ENCODE measurements around the gene ZNF407.

The ZNF407 gene

DNA sequence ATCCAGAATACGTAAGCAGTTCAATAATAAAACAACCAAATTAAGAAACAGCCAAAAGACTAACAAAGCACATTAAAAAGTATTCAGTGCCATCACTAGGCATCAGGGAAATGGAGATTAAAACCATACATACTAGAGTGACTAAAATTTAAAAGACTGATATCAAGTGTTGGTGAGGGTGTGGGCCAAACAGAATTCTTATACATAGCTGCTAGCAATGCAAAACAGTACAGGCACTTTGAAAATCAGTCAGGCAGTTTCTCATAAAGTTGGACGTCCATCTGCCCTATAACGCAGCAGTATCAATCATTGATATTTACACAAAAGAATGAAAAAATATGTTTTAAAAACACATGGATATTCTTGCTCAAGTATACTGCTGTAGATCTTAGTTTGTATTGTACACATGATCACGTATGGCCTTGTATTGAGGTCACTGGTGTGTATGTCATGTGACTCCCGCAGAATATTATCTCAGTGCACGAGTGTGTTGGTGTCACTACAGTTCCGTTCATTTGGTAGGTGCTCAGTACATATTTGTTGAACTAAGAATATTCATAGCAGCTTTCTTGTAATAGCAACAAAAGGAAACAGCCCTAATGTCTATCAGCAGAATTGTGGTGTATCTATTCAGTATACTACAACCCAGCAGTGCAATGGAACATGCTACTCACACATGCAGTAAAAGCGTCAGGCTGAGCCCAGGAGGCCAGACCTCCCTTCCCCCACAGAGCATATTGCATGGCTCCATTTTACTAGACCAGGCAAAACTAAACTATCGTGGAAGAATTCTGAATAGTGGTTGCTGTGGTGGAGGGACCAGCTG lies 28.6 kb downstream of the ZNF407 start:
- no peak for DNase-seq (ENCODE audit: low spot score)

DNA sequence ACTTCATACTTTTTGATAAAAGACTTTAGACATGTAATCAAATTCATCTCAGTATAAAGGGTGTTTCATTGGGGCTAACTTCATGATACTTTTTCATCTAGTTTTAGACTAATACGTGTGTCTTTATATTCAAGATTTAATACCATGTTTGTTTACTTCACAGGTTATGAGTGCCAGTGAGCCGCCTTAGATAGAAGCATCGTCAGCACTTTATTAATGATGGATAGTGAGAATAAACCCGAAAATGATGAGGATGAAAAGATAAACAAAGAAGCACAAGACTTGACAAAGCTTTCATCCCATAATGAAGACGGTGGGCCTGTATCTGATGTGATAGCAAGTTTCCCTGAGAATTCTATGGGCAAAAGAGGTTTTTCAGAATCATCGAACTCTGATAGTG lies 33.1 kb downstream of the ZNF407 start:
- no peak for DNase-seq (ENCODE audit: low spot score)

DNA sequence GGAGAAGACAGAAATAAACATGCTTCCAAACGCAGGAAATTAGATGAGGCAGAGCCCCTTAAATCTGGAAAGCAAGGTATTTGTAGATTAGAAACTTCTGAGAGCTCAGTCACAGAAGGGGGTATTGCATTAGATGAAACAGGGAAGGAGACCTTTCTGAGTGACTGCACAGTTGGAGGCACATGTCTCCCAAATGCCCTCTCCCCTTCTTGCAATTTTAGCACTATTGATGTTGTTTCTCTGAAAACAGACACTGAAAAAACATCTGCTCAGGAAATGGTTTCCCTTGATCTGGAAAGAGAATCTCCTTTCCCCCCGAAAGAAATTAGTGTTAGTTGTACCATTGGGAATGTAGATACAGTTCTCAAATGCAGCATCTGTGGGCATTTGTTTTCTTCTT lies 33.5 kb downstream of the ZNF407 start:
- no peak for DNase-seq (ENCODE audit: low spot score)

DNA sequence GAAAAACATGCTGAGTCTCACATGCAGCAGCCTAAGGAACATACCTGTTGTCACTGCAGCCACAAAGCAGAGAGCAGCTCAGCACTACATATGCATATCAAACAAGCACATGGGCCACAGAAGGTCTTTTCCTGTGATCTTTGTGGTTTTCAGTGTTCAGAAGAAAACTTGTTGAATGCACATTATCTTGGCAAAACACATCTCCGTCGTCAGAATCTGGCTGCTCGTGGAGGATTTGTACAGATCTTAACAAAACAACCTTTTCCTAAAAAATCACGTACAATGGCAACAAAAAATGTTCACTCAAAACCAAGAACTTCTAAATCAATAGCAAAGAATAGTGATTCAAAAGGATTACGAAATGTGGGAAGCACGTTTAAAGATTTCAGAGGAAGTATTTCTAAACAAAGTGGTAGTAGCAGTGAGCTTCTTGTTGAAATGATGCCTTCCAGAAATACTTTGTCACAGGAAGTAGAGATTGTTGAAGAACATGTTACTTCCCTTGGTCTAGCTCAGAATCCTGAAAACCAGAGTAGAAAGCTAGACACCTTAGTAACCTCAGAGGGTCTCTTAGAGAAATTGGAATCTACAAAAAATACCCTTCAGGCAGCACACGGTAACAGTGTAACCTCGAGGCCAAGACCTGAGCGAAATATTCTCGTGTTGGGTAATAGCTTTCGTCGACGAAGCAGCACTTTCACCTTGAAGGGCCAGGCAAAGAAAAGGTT lies 34.1 kb downstream of the ZNF407 start:
- no peak for DNase-seq (ENCODE audit: low spot score)

DNA sequence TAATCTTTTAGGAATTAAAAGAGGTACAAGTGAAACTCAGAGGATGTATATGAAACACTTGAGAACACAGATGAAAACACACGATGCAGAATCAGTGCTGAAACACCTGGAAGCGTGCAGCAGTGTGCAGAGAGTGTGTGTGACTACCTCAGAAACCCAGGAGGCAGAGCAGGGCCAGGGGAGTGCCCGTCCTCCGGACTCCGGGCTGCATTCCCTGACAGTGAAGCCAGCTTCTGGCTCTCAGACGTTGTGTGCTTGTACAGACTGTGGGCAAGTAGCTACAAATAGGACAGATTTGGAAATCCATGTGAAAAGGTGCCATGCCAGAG lies 34.6 kb downstream of the ZNF407 start:
- no peak for DNase-seq (ENCODE audit: low spot score)

DNA sequence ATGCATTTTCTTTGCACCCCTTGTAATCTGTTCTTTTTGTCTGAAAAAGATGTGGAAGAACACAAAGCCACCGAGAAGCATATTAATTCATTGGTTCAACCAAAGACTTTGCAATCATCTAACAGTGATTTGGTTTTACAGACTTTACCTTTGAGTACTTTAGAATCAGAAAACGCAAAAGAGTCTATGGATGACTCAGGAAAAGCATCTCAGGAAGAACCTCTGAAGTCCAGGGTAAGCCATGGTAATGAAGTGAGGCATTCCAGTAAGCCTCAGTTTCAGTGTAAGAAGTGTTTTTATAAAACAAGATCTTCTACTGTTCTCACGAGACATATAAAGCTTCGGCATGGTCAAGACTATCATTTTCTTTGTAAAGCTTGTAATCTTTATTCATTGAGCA lies 35.2 kb downstream of the ZNF407 start:
- no peak for DNase-seq (ENCODE audit: low spot score)

DNA sequence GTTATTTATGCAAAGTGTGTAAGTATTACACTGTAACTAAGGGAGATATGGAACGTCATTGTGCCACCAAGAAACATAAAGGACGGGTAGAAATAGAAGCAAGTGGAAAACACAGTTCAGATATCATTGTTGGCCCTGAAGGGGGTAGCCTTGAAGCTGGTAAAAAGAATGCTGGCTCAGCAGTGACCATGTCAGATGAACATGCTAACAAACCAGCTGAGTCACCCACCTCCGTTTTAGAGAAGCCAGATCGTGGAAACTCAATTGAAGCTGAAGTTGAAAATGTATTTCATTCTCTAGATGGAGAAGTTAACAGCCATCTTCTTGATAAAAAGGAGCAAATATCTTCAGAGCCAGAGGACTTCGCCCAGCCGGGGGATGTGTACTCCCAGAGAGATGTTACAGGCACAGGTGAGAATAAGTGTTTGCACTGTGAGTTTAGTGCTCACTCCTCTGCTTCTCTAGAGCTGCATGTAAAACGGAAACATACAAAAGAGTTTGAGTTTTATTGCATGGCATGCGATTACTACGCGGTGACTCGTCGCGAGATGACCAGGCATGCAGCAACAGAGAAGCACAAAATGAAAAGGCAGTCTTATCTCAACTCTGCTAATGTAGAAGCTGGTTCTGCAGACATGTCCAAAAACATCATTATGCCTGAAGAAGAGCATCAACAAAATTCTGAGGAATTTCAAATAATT lies 36.1 kb downstream of the ZNF407 start:
- no peak for DNase-seq (ENCODE audit: low spot score)

DNA sequence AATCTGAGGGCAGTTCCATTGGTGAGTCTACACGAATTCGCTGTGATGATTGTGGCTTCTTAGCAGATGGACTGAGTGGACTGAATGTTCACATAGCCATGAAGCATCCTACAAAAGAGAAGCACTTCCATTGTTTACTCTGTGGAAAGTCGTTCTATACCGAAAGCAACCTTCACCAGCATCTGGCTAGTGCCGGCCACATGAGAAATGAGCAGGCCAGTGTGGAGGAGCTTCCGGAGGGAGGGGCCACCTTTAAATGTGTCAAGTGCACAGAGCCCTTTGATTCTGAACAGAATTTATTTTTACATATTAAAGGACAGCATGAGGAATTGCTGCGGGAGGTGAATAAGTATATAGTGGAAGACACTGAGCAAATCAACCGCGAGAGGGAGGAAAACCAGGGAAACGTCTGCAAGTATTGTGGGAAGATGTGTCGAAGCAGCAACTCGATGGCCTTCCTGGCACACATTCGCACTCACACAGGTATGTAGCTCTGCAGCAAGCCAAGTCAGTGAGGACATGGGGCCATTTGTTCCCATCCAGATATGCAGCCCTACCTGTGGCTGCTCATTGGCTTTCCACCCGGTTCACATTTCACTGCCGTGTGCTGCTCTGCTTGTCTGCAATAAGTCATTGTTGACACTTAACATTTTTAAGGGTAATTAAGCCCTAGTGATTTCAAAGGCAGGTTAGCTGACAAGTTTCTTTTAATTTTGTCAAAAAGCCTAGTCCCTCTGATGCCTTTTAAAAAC lies 37.7 kb downstream of the ZNF407 start:
- DNase-seq (ENCODE audit: low spot score), result no peak

DNA sequence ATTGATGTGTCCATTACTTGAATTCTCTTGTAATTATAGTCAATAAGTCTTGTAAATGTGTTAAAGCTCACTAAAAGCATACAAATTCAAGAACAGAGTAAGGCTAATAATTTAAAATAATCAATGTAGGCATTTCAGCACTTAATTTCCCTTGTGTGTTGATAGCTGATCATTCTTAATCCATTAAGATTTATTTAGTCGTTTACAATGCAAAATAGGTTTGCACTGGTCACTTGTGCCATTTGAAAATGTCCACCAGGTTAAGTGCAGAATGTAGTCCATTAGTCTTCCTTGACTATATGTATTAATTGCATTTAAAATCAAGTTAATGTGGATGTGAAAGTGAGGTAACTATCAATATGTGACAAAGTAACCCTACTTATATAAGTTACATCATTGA lies 39.4 kb downstream of the ZNF407 start:
- no peak for DNase-seq (ENCODE audit: low spot score)

DNA sequence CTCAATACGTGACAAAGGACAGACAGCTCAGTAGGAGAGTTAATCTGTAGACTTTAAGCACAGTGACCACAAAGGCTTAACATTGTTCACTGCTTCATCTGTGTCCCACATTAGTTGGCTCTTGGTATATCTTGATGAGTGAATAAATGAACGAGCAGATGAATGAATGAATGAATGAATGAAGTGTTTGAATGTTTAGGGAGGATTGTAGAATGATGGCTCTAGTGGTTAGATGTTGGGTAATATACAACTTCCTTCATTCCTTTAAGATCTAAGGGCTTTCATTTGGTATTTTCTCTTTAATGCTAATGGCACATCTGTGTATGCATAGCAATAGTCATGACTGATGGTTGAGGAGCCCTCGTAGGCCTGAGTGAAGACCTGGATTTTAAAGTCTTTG lies 40.5 kb downstream of the ZNF407 start:
- DNase-seq (ENCODE audit: low spot score), result no peak

DNA sequence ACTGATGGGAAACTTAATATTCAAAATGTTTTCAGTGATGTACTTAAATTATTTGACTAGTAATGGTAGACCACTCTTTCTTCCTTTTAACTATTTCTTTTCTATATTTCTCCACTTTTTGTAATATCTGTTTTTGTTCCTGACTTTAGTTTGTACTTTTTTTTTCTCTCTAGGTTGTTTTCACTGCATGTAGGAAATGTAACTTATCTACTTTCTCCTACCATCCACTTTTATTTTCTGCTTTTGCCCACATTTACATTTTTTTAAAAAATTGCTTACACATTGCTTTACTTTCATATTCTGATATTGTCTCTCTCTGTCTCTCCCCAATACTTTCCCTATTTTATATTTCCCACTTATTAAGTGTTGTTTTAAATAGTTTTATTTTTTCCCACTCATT lies 47.0 kb downstream of the ZNF407 start:
- no peak for DNase-seq (ENCODE audit: low spot score)

DNA sequence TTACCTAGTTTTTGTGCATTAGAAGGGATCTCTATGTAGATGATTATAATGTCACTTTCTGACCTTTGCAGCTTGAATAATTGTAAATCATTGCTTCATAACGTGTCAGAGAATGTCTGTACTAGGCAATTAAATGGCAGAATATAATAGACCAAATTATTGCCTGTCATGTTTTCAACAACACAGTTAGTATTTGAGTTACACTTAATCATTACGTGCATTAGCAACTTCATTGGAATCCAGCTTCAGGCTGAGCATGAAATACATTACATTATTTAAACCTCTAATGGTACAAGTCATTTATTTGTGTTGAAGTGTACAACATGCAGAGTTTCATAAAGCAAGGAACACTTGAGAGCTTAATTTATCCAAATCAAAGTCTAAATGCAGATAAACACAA lies 48.0 kb downstream of the ZNF407 start:
- no peak for DNase-seq (ENCODE audit: low spot score)

DNA sequence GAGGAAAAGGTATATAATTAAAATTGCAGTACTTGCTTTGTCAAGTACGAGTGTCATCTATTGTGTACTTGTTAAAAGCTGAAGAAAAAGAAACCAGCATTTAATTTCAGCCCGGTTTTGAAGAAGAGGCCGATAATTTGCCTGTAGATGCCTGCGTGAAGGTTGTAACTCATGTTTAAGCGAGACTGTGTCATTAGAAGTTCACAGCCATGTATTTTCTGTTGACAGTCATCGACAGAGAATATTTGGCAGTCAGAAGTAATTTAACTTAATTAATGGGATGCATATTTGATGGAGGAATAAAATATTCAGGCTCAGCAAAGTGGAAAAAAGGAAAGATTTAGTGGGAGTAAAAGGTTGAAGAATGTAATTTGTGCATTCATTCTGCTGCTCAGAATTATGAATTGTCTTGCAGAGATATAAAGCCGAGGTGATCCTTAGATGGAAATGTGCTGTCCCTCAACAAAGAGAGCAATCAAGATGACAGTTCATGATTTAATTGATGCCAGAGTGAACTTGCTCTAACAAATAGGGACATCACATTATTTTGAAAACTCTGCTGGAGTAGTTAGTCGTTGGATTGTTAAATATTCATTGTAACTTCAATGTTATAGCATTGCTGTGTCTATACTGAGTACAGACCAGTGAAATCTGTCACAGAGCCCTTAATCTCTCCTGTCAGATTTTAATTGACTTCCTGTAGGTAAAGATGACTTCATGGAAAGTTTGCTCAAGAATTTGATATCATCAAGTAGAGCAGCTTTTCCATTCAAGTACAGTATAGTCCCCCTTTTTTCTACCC lies 53.9 kb downstream of the ZNF407 start:
- no peak for DNase-seq (ENCODE audit: low spot score)

DNA sequence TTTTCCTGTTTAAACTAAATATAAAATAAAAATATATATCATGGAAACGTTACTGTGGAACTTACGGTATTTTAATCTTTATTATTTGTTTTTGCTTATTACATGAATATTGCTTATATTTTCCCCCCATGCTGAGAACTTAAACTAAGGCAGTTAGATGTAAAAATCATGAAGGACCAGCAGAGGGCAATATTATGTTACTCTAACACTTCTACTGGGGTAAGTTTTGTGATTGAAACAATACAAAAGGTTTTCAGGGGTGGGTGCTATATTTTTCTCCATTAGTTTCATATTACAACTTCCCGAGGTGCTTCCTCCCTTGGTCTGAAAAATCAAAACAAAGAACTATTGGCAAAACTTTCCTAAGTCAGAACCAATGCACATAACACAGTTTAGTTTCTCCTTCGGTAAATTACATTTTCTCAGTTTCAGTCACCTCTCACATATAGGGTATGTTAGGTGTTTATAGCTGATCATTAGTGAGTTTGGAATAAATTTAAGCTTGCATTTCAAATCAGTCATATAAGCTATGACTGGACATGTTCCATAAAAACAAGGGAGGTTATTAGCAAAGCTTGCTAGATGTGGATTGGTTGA lies 54.8 kb downstream of the ZNF407 start:
- peak; percentile 33 for DNase-seq (ENCODE audit: low spot score)

DNA sequence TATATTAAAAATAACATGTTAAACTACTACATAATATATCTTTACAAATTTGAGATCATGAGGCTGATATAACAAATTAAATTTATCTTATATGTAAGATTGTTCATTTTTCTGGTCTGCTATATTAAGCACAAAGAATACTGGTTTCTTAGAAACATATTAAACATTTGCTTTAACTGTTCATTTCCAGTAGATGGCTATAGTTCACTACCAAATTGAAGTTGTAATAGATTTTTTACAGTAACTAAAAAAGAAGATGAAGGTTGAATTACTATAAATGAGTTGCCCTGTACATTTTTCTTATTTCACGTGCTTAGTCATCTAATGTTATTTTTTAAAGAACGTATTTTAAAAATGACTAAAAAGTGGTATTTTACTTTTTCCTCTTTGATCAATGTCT lies 57.0 kb downstream of the ZNF407 start:
- DNase-seq (ENCODE audit: low spot score), result no peak

DNA sequence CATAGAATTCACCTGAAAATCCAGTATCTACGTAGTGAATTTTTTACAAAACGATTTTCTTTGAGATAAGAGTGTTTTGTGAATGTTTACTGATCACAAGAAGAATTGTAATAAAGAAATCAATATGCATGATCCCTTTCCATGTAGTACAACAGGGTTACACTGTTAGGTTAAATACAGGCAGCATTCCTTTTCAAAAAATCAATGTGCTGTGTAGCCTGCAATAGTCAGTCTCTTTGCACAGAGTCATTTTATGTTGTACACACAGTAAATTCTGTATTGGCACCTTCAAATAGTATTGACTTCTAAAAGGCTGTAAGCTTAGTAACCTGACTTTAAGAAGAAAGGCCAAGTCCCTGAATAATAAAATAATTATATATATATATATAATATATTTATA lies 63.3 kb downstream of the ZNF407 start:
- no peak for DNase-seq (ENCODE audit: low spot score)

DNA sequence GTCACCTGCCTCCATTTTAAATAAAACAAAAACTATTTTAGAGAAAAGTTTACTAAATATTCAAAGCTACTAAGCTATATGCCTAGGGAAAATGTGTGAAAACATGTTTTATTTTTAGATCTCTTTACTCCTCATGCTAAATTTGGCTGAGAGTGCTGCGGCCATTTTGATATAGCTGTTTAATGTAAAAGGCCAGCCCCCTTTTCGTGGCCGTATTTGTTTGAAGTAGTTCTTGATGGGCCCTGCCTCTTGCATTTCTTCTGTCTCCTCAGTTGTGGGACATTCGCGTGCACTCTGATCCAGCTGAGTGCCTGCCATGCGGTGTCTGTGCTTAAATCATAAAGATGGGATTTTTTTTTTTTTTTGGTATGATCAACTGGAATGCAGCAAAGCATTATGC lies 64.0 kb downstream of the ZNF407 start:
- DNase-seq (ENCODE audit: low spot score), result no peak

DNA sequence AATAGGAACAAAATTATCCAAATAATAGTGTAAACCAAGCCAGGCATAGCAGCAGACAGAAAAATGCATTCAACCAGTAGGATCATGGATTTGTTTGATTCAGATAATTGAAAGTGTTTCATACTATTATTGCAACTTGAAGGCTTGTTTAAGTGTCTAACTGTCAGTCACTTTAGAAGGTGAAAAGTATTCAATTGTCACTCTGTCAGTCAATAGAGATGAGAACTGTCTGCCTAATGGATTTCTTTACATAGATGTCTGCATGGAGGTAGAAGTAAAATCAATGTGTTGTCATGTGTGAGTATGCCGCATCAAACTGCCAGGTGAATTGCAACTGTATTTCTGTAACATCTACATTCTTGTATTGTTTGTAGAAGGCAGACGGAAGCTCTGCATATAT lies 65.0 kb downstream of the ZNF407 start:
- DNase-seq (ENCODE audit: low spot score), result no peak

DNA sequence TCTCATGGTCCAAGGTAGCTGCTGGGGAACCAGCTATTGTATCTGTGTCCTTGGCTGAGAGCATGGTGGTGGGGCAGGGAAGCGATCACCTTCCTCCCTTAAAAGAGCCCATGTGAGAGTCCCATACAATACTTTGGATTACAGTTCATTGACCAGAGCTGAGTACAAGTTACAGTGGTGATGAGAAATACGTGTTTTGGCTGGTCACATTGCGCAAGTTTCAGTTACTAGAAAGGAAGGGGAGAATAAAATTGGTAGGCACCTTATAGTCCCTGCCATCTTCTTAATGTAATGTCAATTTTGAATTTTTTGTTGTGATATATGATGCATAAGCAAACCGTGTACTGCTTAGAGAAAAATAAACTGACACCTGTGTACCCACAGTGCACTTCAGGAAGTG lies 67.7 kb downstream of the ZNF407 start:
- DNase-seq (ENCODE audit: low spot score), result no peak

DNA sequence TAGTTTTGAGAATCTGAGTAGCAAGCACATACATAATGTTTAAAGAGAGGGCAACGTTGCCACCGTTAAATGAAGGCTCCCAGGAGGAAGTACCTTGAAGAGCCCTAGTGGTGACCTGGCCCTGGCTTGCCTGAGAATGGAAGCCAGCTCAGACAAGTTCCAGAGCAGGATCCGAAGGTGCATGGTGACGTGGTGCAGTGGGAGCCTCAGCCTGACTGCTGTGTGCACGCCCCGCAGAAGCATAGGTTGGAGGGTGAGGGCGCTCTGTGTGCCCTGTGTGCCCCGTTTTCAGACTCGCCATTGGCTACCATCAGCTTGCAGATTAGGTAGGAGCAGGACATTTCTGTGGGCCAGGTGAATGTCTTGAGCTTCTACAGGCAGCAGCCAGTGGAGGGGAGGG lies 68.2 kb downstream of the ZNF407 start:
- no peak for DNase-seq (ENCODE audit: low spot score)

DNA sequence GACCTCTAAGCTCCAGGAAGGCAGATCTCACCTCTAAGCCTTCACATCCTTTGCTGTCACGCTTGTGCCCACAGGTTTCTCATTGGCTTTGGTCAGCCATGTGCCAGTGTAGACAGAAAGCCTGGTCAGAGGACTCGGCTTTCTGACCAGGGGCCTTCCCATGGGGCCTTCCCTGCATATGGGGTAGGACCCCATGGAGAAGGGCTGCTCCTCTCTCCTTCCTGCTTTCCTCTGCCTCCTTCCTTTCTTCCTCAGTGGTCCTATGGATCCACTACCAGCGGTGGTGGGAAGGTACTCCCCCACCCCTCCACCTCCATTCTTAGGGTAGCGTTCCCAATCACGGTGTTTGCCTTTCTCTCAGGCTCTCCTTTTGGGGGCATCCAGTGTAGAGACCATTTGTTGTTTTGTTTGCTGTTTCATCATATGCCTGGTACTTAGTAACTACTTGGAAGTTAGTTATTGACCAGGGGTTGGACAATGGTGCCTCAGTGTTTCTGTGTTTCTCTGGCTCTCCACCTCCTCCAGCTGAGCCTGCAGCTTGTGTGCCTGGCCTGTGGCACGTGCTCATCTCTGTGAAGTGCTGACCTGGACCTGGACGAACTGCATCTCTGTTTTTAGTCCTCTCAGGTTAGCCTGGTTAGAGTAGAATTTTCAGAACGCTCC lies 71.6 kb downstream of the ZNF407 start:
- no peak for DNase-seq (ENCODE audit: low spot score)
